Activated naive CD8-positive, alpha-beta T cell (primary cell): ENCODE measurements around the gene FAM3A.
"Not testable (repeated sequence)": the region's sequence is repeated elsewhere in the genome, so short reads cannot be mapped to it uniquely, and the experiment has no call there.

Experiments used
- H3K27ac Mint-ChIP-seq: one replicate; pipeline ENCODE4 v1.8.0; 2021; ENCODE audit warnings: mixed read lengths
- H3K27me3 Mint-ChIP-seq: one replicate; pipeline ENCODE4 v1.8.0; 2021; ENCODE audit warnings: mixed read lengths
- H3K36me3 Mint-ChIP-seq: one replicate; pipeline ENCODE4 v1.8.0; 2021; ENCODE audit warnings: mixed read lengths
- H3K4me1 Mint-ChIP-seq: one replicate; pipeline ENCODE4 v1.8.0; 2021; ENCODE audit warnings: low read depth, mixed read lengths
- H3K4me3 Mint-ChIP-seq: one replicate; pipeline ENCODE4 v1.8.0; 2021; ENCODE audit warnings: mild to moderate bottlenecking, mixed read lengths
- H3K9me3 Mint-ChIP-seq: one replicate; pipeline ENCODE4 v1.8.0; 2021; ENCODE audit warnings: low read depth, mixed read lengths

Gene FAM3A

DNA sequence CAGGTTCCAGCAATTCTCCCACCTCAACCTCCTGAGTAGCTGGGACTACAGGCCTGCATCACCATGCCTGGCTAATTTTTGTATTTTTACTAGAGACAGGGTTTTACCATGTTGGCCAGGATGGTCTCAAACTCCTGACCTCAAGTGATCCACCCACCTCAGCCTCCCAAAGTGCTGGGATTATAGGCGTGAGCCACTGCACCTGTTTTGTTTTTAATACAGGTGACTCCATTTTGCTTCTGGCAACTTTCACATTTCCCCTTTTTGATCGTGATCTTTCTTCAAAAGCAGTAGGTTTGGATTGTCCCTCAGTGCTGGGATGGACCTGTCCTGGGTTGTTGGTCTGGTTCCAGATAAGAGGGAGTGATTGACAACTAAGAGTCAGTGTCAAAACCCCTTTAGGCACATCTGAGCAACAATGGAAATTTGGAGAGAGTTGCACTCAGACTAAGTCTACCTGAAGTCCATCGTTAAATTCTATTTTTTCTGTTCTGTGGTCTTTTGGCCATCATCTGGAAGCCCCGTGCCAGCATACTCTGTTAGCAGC lies 19.4 kb downstream of the FAM3A start:
- H3K36me3 Mint-ChIP-seq, H3K4me1 Mint-ChIP-seq, H3K27me3 Mint-ChIP-seq, H3K9me3 Mint-ChIP-seq, H3K27ac Mint-ChIP-seq, H3K4me3 Mint-ChIP-seq: not testable (repeated sequence)

DNA sequence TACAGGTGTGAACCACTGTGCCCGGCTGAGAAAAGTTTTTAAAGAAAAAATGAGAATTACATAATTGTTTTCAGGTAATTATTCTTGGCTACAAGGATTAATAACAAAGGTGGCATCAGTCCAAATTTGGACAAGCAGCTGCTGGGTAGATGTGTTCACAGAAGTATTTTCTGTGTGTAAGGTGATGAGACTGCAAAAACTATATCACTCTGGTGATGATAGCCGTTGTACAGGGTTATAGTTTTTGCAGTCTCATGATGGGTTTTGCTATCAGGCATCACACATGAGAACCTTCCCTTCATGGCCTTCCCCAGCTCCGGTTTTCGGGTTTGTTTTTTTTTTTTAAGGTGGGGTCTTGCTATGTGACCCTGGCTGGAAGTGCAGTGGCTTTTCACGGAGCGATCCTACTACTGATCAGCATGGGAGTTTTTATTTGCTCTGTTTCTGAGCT lies 20.5 kb downstream of the FAM3A start:
- no peaks in the 10 kb centered on the region for H3K4me1 Mint-ChIP-seq
- H3K4me3 Mint-ChIP-seq = no peak overlapping the region
- H3K36me3 Mint-ChIP-seq = no peaks in the 10 kb centered on the region
- no peak overlapping the region for H3K27ac Mint-ChIP-seq
- H3K9me3 Mint-ChIP-seq = no peaks in the 10 kb centered on the region
- no peaks in the 10 kb centered on the region for H3K27me3 Mint-ChIP-seq

DNA sequence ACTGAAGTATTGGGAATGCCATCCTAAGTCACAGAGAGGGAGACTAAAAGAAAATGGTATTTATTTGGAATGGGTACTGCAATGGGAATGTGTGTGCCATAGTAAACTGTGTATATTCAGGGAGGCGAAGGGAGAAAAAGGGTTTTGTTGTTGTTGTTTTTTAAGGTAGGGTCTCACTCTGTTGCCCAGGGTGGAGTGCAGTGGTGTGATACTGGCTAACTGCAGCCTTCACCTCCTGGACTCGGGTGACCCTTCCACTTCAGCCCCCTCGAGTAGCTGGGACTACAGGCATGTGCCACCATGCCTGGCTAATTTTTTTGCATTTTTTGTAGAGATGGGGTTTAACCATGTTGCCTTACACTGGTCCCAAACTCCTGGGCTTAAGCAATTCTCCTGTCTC lies 21.3 kb downstream of the FAM3A start:
- no peaks in the 10 kb centered on the region for H3K27me3 Mint-ChIP-seq
- no peak overlapping the region for H3K27ac Mint-ChIP-seq
- H3K4me1 Mint-ChIP-seq = peaks cover 1% of the 10 kb centered on the region
- H3K4me3 Mint-ChIP-seq = no peak overlapping the region
- no peaks in the 10 kb centered on the region for H3K9me3 Mint-ChIP-seq
- H3K36me3 Mint-ChIP-seq = no peaks in the 10 kb centered on the region

DNA sequence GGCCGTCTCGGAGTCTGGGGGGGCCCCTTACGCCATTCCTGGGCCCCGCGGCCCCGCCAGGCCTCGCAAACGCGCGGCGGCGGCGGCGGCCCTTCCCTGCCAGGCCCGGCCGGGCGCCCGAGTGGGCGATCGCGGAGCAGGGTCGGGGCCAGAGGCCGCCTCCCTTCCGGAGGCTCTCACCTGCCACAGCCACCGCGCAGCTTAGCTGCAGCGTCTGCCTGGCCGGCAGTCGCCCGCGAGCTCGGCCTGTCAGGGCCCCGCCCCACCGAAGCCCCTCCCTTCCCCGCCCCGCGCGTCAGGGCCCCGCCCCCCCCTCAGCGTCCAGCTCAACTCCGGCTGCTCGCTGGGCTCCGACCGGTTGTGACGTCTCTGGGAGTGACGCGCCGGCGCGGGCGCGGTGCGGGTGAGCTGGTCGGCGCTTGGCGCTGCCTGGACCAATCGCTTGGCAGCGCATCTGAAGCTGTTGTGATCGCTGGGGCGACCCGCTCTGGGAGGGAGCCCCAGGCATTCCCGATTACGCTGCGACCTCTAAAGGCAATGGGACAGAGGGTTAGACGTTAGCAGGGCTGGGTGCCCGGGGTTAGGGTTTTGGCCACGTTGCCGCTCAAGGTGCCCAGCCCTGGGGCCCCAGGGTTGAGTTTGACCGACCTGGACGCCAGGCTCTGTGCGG lies 25.5 kb downstream of the FAM3A start, which contains the start of gene SLC10A3:
Gene SLC10A3, minus strand, starts transcription at position 216 of the 670 bp plus-strand sequence. CDS start 1,689 bp downstream, outside the sequence.
- Mint-ChIP-seq H3K36me3 (no peaks in the 10 kb centered on the region), H3K27me3 (no peaks in the 10 kb centered on the region), H3K4me1 (peaks cover 9% of the 10 kb centered on the region), H3K9me3 (no peaks in the 10 kb centered on the region), H3K27ac (peak within 1 kb of the TSS; percentile 82), H3K4me3 (peak within 1 kb of the TSS; percentile 90)

DNA sequence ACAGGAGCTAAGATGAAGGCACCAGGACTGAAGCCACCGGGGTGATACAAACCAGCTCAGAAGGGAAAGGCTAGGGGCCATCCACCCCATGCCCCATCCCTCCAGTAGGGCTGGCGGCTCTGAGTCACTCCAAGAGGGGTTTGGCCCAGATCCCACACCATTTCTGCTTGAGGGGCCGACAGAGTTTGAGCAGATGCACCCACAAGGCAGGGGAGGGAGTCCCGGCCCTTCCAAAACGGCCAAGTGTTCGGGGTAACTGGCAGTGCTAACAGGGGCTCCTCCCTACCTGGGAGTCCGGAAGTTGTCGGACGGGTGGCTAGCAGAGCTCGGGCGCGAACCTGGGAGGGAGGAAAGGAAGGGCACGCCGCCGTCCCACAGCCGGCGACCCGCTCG lies 26.0 kb downstream of the FAM3A start:
- no peaks in the 10 kb centered on the region for H3K9me3 Mint-ChIP-seq
- H3K27ac Mint-ChIP-seq = peak overlapping the region; percentile 82
- H3K27me3 Mint-ChIP-seq = no peaks in the 10 kb centered on the region
- no peaks in the 10 kb centered on the region for H3K36me3 Mint-ChIP-seq
- H3K4me3 Mint-ChIP-seq = peak overlapping the region; percentile 90
- peaks cover 9% of the 10 kb centered on the region for H3K4me1 Mint-ChIP-seq

DNA sequence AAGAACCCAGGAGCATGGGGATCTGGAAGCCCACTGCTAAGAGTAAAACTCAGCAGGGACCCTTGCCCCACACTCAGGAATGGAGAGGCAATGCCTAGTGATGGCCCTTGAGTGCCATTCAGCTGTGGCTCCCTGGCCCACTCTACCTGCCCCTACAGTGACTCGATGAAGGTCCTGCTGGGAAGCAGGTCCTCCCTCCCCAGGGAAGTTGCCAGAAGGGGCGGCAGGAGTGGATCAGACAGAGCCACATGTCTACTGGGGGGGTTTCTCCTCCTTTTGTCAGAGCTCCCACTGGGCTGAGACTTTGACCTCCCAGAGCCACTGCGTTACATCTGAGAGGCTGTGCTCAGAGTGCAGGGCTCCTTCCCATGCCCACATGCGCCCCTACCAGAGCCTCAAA lies 26.9 kb downstream of the FAM3A start:
- no peaks in the 10 kb centered on the region for H3K9me3 Mint-ChIP-seq
- H3K4me1 Mint-ChIP-seq = peaks cover 14% of the 10 kb centered on the region
- H3K36me3 Mint-ChIP-seq = no peaks in the 10 kb centered on the region
- H3K27me3 Mint-ChIP-seq = no peaks in the 10 kb centered on the region
- H3K4me3 Mint-ChIP-seq = peak overlapping the region; percentile 90
- peak overlapping the region; percentile 82 for H3K27ac Mint-ChIP-seq

DNA sequence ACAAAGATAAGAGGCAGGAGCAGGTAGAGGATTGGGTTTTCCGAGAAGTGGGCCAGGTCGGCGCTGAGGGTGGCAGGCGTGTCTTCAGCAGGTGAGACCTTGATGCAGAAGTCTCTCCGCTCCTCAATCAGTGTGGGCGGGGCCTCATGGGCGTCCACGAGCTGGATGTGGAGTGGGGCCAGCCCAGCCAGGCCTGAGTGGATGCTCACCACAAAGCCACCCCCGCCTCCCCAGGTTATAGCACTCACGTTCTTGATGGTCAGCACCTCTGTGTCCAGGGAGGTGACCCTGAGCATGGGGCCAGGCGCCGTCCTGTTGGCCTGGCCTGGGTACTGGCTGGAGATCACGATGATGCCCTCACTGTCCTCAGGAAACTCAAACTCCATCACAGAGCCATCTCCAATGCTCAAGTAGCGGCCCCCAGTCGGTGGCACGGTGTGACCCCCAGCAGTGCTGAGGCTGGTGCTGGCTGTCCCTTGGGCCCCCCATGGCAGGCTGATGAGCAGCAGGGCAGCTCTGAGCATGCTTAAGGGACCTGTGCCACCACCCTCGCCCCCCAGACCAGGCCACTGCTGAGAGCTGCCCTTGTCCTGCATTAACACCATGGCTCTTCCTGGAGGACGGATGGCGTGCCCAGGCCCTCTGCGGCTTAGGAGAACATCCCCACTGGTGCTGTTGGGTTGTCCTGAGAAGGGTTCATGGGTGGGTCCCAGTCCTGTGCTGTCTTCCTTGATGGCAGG lies 27.5 kb downstream of the FAM3A start:
- no peak overlapping the region for H3K27ac Mint-ChIP-seq
- no peaks in the 10 kb centered on the region for H3K9me3 Mint-ChIP-seq
- peaks cover 15% of the 10 kb centered on the region for H3K4me1 Mint-ChIP-seq

DNA sequence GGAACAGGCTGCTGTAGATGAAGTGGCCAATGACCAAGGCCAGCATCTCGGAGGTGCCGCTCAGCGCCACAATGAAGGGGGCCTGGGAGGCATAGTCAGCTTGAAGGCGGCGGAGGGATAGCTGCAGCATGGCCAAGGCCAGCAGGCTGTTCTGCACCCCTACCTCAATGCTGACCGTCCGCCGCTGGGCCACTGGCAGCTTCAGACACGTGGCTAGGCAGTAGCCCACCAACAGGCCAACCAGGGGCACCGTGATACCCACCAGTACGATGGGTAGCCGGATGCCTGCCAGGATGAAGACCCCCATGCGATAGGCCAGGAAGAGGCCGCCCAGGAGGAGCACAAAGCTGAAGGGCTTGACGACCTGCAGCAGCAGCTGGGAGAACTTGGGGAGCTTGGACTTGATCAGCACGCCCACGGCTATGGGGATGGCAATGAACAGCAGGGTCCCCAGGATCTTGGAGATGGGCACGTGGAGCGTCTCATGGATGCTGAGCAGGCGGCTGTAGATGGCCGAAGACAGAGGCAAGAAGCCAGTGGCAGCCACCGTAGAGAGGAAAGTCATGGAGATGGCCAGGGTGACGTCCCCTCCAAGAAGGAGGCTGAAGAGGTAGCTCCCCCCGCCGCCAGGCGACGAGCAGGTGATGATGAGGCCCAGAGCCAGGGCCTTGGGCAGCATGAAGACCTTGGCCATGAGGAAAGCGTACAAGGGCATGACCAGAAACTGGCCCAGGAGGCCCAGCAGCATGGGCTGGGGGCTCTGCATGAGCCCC lies 28.3 kb downstream of the FAM3A start:
- H3K36me3 Mint-ChIP-seq = no peaks in the 10 kb centered on the region
- no peaks in the 10 kb centered on the region for H3K9me3 Mint-ChIP-seq
- peak overlapping the region; percentile 84 for H3K4me3 Mint-ChIP-seq
- H3K4me1 Mint-ChIP-seq = peaks cover 15% of the 10 kb centered on the region
- no peaks in the 10 kb centered on the region for H3K27me3 Mint-ChIP-seq
- H3K27ac Mint-ChIP-seq = no peak overlapping the region

More for the DNA sequence above, 27.5 kb downstream of the FAM3A start:
- no peaks in the 10 kb centered on the region for H3K27me3 Mint-ChIP-seq
- H3K4me3 Mint-ChIP-seq = peak overlapping the region; percentile 41
- no peaks in the 10 kb centered on the region for H3K36me3 Mint-ChIP-seq

DNA sequence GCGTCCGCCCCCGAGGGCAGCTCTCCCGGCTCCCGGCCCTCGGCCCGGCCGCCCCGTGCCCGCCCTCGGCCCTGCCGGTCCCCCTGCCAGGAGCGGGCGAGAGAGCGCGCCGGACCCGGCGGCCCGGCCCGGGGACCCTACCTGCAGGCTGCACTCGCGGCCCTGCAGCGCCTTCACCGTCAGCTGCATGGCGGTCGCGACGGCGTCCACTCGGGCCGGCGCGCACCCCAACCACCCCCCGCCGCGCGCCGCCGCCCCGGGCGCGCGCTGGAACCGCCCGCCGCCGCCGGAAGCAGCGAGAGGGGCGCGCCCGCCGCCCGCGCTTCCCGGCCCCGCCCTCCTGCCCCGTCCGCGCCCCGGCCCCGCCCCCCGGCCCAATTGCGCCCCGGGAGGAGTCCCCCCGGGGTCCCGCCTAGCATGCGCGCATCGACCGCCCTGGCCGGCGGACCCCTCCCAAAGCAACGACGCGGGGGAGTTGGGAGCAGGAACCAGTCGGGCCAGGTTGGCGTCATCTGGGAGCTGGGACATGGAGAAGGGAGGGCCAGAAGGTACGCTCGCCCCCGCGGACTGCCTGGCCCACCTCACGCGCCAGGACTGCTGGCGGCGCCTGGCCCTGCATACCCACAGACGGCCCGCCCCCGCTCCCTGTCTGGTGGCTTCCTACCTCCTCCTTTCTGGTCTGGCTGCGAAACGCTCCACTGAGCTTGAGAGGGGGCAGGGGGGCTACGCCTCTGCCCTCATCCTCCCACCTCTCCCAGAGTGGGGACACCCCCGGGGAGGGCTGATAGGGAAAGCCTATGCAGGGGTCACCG lies 29.4 kb downstream of the FAM3A start, which contains the start of gene UBL4A:
Gene UBL4A, minus strand, starts transcription at position 220 of the 812 bp plus-strand sequence. Its CDS starts 31 bp downstream, at position 189.
- Mint-ChIP-seq H3K27me3 (no peaks in the 10 kb centered on the region), H3K4me1 (peaks cover 15% of the 10 kb centered on the region), H3K4me3 (peak within 1 kb of the TSS; percentile 84), H3K27ac (peak within 1 kb of the TSS; percentile 68), H3K36me3 (no peaks in the 10 kb centered on the region), H3K9me3 (no peaks in the 10 kb centered on the region)

DNA sequence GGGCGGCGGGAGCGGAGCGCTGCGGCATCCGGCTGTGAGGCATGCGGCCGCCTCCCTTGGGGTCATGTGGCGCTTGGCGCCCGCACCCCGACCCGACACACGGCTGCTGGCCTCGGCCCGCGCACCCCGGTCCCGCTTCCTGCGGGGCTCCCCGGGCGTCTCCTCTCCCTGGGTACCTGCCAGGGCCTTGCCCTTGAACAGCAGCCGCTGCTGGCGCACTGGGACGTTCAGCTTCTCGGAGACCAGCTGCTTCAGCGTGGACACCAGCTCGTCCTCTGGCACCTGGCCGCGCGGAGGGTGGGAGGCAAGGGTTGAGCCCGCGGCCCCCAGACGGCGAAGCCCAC lies 30.0 kb downstream of the FAM3A start:
- H3K4me1 Mint-ChIP-seq = peaks cover 15% of the 10 kb centered on the region
- H3K9me3 Mint-ChIP-seq = no peaks in the 10 kb centered on the region
- no peak overlapping the region for H3K4me3 Mint-ChIP-seq
- H3K36me3 Mint-ChIP-seq = no peaks in the 10 kb centered on the region
- H3K27ac Mint-ChIP-seq = no peak overlapping the region
- no peaks in the 10 kb centered on the region for H3K27me3 Mint-ChIP-seq

DNA sequence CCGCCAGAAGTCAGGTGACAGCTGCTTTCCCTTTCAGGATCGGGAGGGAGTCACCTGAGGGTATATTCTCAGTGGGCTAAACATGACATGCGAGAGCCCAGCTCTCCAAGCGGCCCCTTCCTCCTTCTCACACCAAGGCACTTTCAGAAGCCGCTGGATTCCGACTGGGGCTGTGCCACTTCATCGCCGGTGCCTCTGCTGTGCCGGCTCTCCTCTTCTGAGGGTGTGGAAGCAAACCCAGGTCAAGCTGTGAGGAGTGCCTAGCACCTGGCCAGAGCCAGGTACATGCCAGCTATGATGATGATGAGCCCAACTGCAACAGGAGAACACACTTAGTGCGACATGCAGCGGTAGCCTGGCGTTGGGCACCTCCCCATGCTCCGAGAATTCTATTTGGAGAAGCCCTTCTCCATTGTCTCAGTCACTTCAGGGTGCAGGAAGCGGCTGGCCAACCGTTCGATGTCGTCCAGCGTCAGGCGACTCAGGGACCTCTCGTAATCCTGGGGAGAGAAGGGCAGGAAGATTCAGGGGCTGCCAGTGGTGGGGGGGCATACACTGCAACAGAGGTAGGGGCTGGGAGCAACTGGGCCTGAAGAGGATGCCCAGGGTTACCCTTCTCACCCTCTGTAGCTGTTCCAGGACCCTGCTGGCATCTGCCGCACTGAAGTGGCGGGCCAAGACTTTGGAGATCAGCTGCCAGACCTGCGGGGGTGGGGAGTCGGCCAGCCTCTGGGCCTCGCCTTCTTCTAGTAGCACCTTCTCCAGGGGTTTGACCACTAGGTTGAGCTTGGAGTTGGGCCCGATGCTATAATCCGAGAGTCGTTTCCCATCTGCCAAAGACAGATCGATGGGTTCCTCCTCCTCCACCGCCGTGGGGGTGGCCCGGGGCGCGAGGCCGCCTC lies 30.6 kb downstream of the FAM3A start:
- Mint-ChIP-seq H3K27me3 (no peaks in the 10 kb centered on the region), H3K36me3 (no peaks in the 10 kb centered on the region), H3K27ac (peak overlapping the region; percentile 28), H3K4me3 (peak overlapping the region; percentile 78), H3K4me1 (peaks cover 15% of the 10 kb centered on the region), H3K9me3 (no peaks in the 10 kb centered on the region)

DNA sequence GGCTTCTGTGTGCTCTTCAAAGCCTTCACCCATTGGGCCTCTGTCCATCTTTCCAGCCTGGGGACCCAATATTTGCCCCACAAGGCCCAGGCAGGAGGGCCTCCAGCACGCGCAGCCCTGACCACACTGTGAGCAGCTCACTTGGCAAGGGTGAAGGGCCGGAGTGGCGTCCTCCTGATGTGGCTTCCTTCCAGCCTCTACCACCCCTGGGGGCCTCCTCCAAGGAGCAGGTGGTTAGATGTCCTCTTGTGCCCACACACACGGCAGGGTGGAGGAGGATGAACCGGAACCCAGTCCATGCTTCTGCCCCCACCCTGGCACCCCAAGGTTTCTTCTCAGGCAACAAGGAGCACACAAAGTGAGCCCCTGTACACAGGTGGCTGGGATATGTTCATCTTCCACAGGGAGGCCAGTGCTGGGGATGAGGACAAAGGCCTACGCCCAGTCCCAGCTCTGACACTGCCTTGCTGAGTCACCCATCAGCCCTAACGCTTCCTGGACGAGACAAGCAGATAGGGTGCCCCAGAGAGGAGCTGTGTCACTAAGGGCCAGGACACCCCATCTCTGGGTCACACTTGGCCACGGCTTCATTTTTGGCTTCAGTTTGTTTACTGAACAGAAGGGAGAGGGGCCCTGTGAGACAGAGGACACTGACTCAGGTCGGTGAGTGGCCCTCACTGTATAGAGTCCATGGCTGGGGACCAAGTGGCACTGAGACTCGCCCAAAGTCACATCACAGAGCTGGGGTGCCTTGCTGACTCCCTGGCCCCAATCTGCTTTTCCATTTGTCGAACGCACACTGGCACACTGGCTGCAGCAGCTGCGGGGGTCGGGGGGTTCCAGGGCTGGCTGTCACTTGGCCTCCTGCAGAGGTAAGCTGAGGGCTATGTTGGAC lies 31.5 kb downstream of the FAM3A start:
- Mint-ChIP-seq H3K9me3 (no peaks in the 10 kb centered on the region), H3K4me3 (peak overlapping the region; percentile 78), H3K4me1 (peaks cover 14% of the 10 kb centered on the region), H3K27me3 (no peaks in the 10 kb centered on the region), H3K27ac (peak overlapping the region; percentile 46), H3K36me3 (no peaks in the 10 kb centered on the region)

DNA sequence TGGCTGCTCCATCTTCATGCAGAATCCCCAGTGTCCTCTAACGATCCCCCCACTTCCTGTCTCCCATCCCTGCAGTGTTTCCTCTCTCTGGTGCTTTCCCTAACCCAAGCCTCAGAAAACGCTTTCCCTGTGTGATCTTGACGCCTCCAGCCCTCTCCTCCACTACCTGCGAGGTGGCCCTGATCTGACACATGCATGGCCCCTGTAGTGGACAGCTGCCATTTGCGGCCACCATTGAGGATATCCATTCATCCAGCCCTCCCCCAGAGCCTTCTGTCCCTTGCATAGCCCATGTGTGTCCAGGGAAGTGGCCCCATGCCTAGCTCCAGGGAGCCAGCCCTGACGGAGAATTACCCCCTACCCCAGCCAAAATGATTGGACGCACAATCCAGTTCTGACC lies 32.7 kb downstream of the FAM3A start:
- no peaks in the 10 kb centered on the region for H3K9me3 Mint-ChIP-seq
- H3K27me3 Mint-ChIP-seq = no peaks in the 10 kb centered on the region
- H3K4me3 Mint-ChIP-seq = peak overlapping the region; percentile 64
- peaks cover 12% of the 10 kb centered on the region for H3K4me1 Mint-ChIP-seq
- H3K27ac Mint-ChIP-seq = peak overlapping the region; percentile 61
- no peaks in the 10 kb centered on the region for H3K36me3 Mint-ChIP-seq
